ENCODE results near the gene PADI3. TPM values are rescaled to one million over a fixed set of nuclear protein-coding genes. Genes with fewer than 3 reads are reported as not detected.

The PADI3 gene
- total and polyA plus RNA-seq, 2 of the 8 experiments (the other 6 are each of a cell fraction or from before 2014, with no cell fraction given) = 0.37 to 0.94 TPM

- TF ChIP-seq BCL11A (IDR thresholded peaks at IDR 0.05; ENCODE audit: low read depth in 2 of 2, low read length in 2 of 2) (no peak), RBBP5 (IDR thresholded peaks at IDR 0.05; ENCODE audit: borderline replicate concordance, low read depth, low read length) (no peak), CBX8 (IDR thresholded peaks at IDR 0.05; ENCODE audit: borderline replicate concordance, low read depth, low read length) (no peak), ATF3 (IDR thresholded peaks at IDR 0.05; ENCODE audit: insufficient read depth, low read depth, low read length) (no peak), CHD1 (IDR thresholded peaks at IDR 0.05; ENCODE audit: low read depth, low read length) (no peak), SAP30 (IDR thresholded peaks at IDR 0.05; ENCODE audit: insufficient read depth, insufficient replicate concordance, low read length) (no peak), FOSL1 (IDR thresholded peaks at IDR 0.05; ENCODE audit: insufficient read depth, low read depth, low read length) (no peak), POLR2A (IDR thresholded peaks at IDR 0.05; ENCODE audit: control extremely low read depth in 1 of 2, low read depth in 2 of 2, low read length in 2 of 2) (no peak), HDAC6 (IDR thresholded peaks at IDR 0.05; ENCODE audit: low read depth, low read length) (no peak), POLR2AphosphoS5 (IDR thresholded peaks at IDR 0.05; ENCODE audit: low read depth, low read length) (no peak), KDM4A (IDR thresholded peaks at IDR 0.05; ENCODE audit: low read depth, low read length, severe bottlenecking) (no peak)
Observed at GRCh38 chr1:17272066-17272465, 23.2 kb downstream of the PADI3 start.

More at GRCh38 chr1:17272066-17272465, 23.2 kb downstream of the PADI3 start:
- no peak overlapping the region for H3K56ac ChIP-seq (replicated peaks; ENCODE audit: insufficient read length, low read depth, low read length)
- no peaks in the 10 kb centered on the region for H3K79me2 ChIP-seq (ENCODE audit: control insufficient read depth in 1 of 2, insufficient read depth in 2 of 2, low read length in 2 of 2)
- no peak overlapping the region for H2BK120ac ChIP-seq (replicated peaks; ENCODE audit: low read depth, low read length)
- no peaks in the 10 kb centered on the region; a peak in 1 of 7 replicates for H3K4me1 ChIP-seq (replicated peaks in 1 of 4; ENCODE audit: control insufficient read depth in 3 of 4, insufficient read depth in 4 of 4, low read length in 3 of 4)
- DNase-seq (ENCODE audit: low read depth in 1 of 2, low spot score in 2 of 2) (no peak), FAIRE-seq (no peak)
- no peaks in the 10 kb centered on the region for H3K23me2 ChIP-seq (ENCODE audit: low read depth, low read length)
- H4K20me1 ChIP-seq (replicated peaks in 1 of 2; ENCODE audit: control insufficient read depth in 1 of 2, insufficient read depth in 2 of 2, low read length in 2 of 2) = no peaks in the 10 kb centered on the region
- H3K4me2 ChIP-seq (ENCODE audit: insufficient read depth in 1 of 2, low read depth in 2 of 2, low read length in 2 of 2) = no peak overlapping the region
- H2BK15ac ChIP-seq (ENCODE audit: low read length) = no peak overlapping the region
- H3K23ac ChIP-seq (ENCODE audit: insufficient read length) = no peak overlapping the region
- no peak overlapping the region for H3K4ac ChIP-seq (replicated peaks; ENCODE audit: insufficient read length, low read depth, low read length)
- no peak overlapping the region for H2BK12ac ChIP-seq (ENCODE audit: low read depth, low read length)
- ChIA-PET POLR2A (ENCODE audit: partially characterized antibody) (no interaction called here), CTCF (ENCODE audit: partially characterized antibody) (interaction anchor here (0.5 to 3.7 kb wide), 17 partner anchors 8 to 267 kb away, joined by 3 to 31 read pairs (median 4); partner anchors contain the start of gene PADI2)
- H2BK20ac ChIP-seq (ENCODE audit: low read length) = no peak overlapping the region
- no peak overlapping the region for H2AFZ ChIP-seq (ENCODE audit: low read length)
- H4K8ac ChIP-seq (ENCODE audit: extremely low read depth, insufficient read depth, low read length) = no peak overlapping the region
- no peaks in the 10 kb centered on the region for H3K9me3 ChIP-seq (ENCODE audit: insufficient read depth in 2 of 2, low read depth in 1 of 2, low read length in 1 of 2)
- H3K36me3 ChIP-seq (ENCODE audit: control insufficient read depth in 2 of 4, insufficient read depth in 4 of 4, low read length in 3 of 4) = no peaks in the 10 kb centered on the region
- no peak overlapping the region for H4K5ac ChIP-seq (ENCODE audit: insufficient read length, low read depth, low read length)
- 96% methylated on average over 6 of the region's 6 CpGs; no CpG with 5 or more reads in 1 of the 2 experiments for WGBS, 2 experiments (ENCODE audit: extremely low coverage in 1 of 2, insufficient coverage in 1 of 2, insufficient read length in 1 of 2, insufficient replicate concordance in 2 of 2, low coverage in 1 of 2, low lambda C conversion rate in 2 of 2, missing lambda C conversion rate in 1 of 2)
- H3K27ac ChIP-seq (ENCODE audit: low read depth, low read length) = no peak overlapping the region
- no peak overlapping the region for H3K4me3 ChIP-seq (ENCODE audit: extremely low read depth in 1 of 4, insufficient read depth in 2 of 4, low read depth in 3 of 4, low read length in 4 of 4)
- no peak overlapping the region for H2AK5ac ChIP-seq (ENCODE audit: low read depth, low read length)
- no peaks in the 10 kb centered on the region for H3K27me3 ChIP-seq (replicated peaks in 1 of 4; ENCODE audit: control insufficient read depth in 3 of 4, extremely low read depth in 1 of 4, insufficient read depth in 3 of 4, low read length in 3 of 4)
- no peak overlapping the region for H3K14ac ChIP-seq (ENCODE audit: insufficient read length)
- no peak overlapping the region for H3K9ac ChIP-seq (replicated peaks in 1 of 4; ENCODE audit: extremely low read depth in 1 of 4, low read depth in 3 of 4, low read length in 3 of 4)
- no peaks in the 10 kb centered on the region for H3K79me1 ChIP-seq (ENCODE audit: low read depth, low read length)
- H3K18ac ChIP-seq (ENCODE audit: extremely low read depth, low read length) = no peak overlapping the region
- no peak overlapping the region for H2BK5ac ChIP-seq (ENCODE audit: low read depth, low read length)
- H4K91ac ChIP-seq (replicated peaks; ENCODE audit: insufficient read length, low read length) = no peak overlapping the region

Measured in H1 (cell line).